Frontal cortex (tissue), 4 donors: Measurements from ENCODE around the gene AKR1B15. TPM values are rescaled to one million over a fixed set of nuclear protein-coding genes. Genes with fewer than 3 reads are reported as not detected.
"Not testable (repeated sequence)": the region's sequence is repeated elsewhere in the genome, so short reads cannot be mapped to it uniquely, and the experiment has no call there.

ENCODE experiments used
- DNase-seq, 2 donors: peaks; one replicate each; pipeline ENCODE4 v3.0.0; 2012; ENCODE audit warnings: low spot score in 2 of 2
- FAIRE-seq: peaks from 2 replicates; lab custom pipeline; 2012; peaks lifted over from hg19 to GRCh38; lab: Jason Lieb, UNC
- total RNA-seq: library from RNA; depleted of rRNA; stranded (reverse); fragments of >200 nt; gene quantifications from one replicate; pipeline ENCODE4 v1.2.3, GENCODE V29; 2014
- donor health status: control.
- donor health status: control.
- donor health status: control.

Gene AKR1B15
- not detected for total RNA-seq

DNA sequence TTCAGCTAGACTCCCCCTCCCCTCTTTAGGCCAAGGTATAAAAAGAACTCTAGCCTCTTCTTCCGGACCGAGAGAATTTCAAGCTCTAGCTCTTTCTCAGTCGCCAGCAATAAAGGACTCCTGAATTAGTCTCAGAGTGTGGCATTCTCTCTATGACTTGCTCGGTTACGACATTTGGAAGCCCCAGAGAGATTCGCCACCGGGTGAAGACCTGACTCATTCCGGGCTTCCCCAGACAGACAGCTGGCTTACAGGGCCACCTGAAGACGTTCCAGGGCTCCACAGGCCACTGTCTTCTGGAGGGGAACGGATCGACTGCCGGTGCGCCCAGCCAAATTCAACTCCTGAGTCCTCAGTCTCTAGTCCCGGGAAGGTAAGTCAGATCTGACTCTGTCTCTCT, at the start of gene AKR1B15:
Gene AKR1B15 (plus strand): TSS at position 234 of the 400 bp plus-strand sequence. CDS start 15,510 bp downstream, outside the sequence.
- DNase-seq (no peak), FAIRE-seq (no peak)

DNA sequence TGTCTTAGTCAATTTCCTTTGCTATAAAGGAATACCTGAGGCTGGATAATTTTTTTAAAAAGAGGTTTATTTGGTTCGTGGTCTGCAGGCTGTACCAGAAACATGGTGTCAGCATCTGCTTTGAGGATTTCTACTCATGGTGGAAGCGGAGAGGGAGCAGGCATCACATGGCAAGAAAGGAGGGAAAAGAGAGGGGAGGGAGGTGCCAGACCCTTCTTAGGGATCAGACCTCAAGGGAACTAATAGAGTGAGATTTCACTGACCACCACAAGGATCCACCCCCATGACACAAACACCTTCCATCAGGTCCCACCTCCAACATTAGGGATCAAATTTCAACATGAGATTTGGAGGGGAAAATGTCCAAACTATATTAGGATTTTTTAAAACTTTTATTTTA, 48.5 kb upstream of the AKR1B15 start:
- DNase-seq (no peak), FAIRE-seq (no peak)

DNA sequence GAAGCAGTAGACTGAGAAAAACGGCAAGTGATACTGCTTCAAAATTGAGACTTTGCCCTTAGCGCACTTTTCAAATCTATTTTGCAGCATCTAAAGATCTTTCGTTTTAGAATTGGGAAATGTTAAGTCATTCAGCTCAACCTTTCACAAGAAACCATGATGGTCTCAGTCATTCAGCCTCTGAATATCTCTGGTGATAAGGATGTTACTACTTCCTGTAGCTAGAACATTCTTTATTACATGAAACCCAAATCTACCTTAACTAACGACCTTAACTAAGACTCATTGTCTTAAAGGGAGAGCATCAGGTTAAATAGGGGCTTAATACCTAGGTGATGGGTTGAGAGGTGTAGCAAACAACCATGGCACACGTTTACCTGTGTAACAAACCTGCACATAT, 47.9 kb upstream of the AKR1B15 start:
- DNase-seq, result no peak
- FAIRE-seq, result no peak

DNA sequence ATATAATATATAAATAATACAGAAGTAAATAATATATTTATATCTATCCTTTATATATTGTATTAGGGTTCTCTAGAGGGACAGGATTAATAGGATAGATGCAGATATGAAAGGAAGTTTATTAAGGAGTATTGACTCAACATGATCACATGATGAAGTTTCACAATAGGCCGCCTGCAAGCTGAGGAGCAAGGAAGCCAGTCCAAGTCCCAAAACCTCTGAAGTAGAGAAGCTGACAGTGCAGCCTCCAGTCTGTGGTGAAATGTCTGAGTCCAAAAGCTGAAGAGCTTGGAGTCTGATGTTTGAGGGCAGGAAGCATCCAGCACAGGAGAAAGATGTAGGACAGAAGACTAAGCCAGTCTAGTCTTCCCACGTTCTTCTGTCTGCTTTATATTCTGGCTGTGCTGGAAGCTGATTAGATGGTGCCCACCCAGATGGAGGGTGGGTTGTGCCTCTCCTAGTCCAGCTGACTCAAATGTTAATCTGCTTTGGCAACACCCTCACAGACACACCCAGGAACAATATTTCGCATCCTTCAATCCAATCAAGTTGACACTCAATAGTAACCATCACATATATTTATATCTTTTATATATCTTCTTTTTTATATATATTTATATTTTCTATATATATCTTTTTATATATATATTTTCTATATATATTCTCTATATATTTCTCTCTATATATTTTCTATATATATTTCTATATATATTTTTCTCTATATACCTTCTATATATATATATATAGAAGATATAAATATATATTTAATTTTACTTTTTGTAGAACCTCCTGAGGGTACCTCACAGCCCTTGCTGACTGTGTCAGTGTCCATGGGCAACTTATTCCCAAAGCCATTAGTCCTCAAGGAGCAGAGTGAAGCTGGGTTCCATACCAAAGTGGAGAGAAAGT, 46.2 kb upstream of the AKR1B15 start:
- FAIRE-seq (no peak), DNase-seq (no peak)

DNA sequence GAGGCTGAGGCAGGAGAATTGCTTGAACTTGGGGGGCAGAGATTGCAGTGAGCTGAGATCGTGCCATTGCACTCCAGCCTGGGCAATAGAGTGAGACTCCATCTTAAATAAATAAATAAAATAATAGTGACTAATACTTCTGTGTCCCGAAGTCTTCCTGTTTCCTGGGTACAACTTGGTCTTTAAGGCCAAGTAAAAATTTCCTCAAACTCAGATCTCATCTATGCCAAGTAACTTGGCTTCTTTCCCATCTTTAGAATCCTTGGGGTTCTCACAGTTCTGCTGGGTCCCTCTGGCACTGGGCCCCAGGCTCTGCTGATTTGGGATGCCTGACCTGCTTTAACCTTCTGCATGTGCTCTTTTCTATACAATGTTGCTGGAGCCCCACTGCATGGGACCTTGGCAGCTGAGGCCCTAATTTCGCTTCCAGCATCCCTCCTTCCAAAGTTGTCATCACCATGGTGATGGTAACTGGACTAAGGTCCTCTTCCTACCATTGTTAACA, 44.2 kb upstream of the AKR1B15 start:
- DNase-seq, result no peak
- FAIRE-seq, result no peak

DNA sequence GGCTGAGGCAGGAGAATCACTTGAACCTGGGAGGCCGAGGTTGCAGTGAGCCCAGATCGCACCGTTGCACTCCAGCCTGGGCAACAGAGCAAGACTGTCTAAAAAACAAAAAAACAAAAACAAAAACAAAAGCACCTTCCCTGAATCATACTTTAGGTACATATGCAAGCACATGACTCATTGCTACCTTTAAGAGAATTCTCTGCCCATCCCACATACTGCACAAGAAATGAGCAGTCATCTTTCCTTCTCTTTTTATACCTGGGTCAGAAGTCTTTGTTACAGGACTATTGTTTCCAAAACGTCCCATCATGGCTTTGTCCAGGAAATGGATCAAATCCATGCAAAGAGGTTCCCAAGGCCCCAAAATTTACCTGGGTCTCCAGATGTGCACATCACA, 43.1 kb upstream of the AKR1B15 start:
- FAIRE-seq, result no peak
- DNase-seq, result no peak

DNA sequence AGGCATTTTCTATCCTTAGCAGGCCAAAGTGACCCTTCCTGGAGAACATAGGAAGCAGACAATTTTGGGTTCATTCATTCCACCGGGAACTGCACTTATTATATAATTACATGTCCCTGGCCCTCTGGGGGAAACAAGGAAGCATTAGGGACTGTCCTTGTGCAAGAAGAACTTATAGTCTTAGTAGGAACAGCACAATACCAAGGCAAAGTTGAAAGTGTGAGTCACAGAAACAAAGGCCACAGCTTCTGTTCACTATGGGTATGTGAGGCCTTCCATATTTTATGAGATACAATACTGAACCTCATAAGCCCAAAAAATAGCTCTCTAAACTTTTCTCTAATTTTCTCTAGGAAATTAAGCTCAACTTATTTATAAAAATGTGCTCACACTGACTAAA, 39.9 kb upstream of the AKR1B15 start:
- FAIRE-seq (no peak), DNase-seq (no peak)

DNA sequence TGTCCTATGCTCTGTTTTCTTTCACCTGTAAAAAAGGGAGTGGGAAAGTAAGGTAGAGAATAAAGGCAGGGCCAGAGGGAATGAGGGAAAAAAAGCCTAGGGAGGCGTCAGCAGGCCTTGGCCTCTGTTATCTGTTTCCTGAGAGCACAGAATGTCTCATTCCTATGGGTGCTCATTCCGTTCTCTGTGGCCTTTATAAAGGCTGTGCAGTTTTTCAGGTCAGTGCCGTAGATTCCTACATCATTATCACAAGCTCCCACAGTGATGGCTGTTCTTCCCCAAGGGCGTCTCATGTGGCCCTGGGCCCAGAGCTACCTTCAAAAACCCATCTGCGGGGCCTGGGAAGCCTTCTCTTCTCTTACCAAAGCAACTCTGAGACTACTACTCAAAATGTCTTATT, 38.3 kb upstream of the AKR1B15 start:
- FAIRE-seq (no peak), DNase-seq (no peak)

DNA sequence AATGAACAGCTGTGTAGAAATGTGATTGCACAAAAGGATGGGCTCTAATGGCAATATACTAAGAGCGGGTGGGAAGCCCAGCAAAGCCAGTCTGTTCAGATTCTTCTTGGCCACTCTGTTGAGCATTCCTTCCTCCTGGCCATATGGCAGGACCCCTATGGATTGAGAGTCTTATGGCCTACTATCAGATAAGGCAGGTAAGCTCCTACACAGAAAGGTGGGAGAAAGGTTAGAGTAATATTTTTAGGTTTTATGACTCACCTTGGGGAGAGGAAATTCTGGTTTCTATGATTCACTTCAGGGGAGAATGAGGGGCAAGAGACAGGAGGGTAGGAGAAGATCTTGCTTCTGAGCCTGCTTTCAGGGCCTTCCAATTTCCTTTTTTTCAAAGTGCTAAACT, 36.6 kb upstream of the AKR1B15 start:
- DNase-seq (no peak), FAIRE-seq (no peak)

DNA sequence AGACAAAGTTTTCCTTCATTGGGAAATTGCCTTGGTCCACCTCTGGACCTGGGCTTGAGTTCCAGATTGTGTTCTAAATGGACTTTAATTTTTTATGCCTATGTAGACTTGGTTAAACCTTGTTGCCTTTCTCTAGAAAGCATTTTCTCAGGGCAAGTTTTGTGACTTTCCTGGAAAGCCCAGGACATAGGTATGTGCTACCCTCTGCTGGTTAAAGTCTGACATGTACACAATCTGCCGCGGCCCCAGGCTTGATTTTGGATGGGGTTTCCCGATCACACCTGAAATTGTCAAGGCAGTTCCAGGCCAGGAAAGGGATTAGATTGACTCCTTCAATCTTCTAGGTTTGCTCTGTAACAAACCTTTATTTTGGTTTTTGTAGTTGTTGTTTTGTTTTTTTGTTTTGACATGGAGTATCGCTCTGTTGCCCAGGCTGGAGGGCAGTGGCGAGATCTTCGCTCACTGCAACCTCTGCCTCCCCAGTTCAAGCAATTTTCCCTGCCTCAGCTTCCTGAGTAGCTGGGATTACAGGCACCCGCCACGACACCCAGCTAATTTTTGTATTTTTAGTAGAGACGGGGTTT, 35.6 kb upstream of the AKR1B15 start:
- FAIRE-seq (no peak), DNase-seq (peak; percentile 5 to 24)

DNA sequence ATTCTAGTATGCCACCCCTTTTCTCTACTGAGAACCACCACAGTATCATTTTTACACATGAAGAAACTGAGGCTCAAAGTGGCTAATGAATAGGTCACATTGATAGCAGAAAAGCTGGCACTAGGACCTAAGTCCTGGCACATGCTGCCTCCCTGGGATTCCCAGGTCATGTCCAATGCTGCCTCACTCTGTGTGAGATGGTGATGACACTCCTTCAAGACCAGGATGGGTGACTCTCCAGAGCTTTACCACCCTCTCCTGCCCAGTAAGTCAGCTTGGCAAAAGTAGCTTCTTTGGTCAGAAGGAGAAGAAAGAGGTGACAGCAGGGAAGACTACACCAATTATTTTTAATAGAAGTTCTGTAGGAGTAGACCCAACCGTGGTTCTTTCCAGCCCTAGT, 34.8 kb upstream of the AKR1B15 start:
- FAIRE-seq (no peak), DNase-seq (no peak)

DNA sequence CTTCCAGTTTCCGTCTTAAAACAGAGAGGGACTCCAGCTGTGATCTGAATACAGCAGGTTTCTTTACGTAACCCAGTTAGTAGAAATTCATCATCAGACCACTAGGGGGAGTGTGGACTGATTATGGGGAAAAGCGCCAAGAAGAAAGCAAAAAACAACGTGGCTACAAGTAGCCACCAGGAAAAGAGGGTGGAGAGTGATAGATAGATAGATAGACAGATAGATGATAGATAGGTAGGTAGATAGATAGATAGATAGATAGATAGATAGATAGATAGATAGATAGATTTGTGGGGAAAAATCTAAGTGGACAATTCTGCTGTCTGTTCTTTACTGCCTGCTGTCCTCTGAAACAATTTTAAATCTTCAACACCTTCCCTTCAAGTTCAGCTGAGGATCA, 34.2 kb upstream of the AKR1B15 start:
- peak; percentile 17 to 51 for DNase-seq
- FAIRE-seq, result no peak

DNA sequence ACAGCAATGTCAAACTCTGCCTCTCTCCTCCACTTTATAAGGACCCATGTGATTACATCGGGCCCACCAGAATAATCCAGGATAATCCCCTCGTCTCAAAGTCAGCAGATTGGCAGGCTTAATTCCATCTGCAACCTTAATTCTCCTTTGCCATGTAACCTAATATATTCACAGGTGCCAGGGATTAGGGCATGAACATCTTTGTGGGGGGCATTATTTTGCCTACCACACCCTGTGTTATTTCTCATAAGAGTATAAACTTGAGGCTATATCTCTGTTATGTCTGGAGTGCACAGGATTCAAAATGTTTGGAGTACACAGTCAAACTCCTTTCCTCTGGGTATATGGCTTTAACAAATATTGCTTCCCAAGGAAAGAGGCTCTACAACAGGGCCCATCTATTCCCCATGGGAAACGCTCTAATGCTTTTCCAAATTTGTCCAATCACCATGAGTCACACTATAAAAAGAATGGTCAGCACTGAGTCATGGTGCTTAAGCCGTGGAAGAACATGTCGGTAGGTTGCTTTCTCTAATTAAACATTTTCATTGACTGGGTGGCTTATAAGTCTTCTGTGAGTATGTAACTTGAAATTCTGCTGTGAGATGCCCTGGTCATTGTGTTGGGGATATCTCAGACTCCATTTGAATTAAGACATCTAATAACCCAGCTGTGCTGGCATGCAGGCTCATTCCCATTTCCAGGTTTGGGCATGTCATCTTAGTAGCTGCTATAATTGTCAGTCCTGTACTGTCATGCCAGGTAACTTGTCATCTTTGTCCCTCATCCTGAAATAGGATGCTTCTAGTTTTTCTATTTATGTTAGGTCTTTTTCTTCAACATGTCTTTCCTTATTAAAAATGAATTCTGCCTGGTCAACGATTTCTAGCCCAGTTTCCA, 33.1 kb upstream of the AKR1B15 start:
- no peak for FAIRE-seq
- DNase-seq, result no peak

DNA sequence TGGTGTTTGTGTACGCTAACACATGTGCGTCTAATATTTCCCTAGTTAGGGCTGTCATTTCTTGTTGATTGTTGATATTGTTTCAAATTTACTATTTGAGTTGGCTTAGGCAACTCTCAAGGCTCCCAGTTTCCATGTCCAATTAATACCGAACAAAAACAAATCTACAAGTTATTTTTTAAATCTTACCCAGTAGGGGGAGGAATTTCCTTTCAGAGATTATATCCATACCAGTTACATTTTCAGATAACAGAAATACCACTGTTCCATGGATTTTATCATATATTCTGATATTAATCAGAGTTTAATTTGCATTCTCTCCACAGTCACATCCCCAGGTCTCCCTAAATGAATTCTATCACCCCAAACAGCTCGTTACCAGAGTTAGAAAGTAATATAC, 28.8 kb upstream of the AKR1B15 start:
- FAIRE-seq, result no peak
- DNase-seq, result no peak

DNA sequence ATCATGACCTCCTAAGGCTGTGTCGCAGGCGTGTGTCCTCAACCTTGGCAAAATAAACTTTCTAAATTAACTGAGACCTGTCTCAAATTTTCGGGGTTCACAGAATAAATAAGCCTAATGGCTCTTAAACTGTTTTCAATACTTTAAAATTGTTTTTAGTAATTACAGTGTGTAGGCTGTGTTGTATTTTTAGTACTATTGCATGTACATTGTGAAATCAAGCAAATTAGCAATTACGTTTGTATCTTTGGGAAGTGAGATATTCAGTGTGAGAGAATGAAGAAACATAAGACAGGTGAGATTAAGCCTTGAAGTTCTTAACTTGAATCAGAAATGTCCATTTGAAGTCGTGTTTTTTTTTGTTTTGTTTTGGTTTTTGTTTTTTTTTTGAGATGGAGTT, 26.3 kb upstream of the AKR1B15 start:
- DNase-seq, result no peak
- FAIRE-seq, result no peak

DNA sequence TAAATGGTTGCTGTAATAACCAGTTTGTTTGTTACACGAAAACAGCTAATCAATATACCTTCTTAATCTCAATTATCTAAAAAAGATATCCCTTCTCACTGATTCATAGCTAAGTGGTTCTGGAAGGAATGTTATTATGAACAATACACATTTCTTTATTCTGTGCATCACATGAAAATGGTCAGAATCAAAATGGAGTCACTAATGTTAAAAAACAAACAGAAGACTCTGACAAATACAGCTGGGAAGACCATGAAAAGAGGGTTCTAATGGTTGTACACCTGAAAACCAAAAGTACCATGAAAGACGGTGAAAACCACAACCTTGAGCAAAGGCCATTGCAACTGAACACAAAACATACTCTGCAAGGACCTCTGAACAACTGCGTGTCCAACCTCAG, 23.5 kb upstream of the AKR1B15 start:
- DNase-seq, FAIRE-seq: not testable (repeated sequence)

DNA sequence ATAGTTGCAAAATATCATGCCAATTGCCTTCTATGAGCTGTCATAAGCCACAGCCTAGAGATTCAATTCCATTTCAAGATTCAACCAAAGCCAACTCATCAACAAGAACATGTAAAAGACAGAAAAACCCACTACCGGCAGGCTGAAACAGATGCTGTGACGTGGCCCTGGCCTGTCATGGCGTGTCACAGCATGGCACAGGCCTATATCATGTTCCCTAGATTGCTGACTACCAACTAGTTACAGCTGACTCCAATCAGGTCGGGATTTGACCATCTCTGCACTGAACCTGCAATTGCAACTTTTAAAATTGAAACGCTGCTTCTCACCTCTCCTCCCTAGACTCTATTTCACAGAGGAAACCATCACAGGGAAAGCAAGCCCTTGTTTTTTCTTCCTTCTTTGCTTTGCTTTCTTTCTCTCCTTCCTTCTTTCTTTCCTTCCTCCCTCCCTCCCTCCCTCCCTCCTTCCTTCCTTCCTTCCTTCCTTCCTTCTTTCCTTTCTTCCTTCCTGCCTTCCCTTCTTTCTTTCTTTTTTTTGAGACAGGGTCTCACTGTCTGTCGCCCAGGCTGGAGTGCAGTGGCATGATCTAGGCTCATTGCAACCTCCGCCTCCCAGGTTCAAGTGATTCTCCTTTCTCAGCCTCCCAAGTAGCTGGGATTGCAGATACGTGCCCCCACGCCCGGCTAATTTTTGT, 22.2 kb upstream of the AKR1B15 start:
- FAIRE-seq, DNase-seq: not testable (repeated sequence)

DNA sequence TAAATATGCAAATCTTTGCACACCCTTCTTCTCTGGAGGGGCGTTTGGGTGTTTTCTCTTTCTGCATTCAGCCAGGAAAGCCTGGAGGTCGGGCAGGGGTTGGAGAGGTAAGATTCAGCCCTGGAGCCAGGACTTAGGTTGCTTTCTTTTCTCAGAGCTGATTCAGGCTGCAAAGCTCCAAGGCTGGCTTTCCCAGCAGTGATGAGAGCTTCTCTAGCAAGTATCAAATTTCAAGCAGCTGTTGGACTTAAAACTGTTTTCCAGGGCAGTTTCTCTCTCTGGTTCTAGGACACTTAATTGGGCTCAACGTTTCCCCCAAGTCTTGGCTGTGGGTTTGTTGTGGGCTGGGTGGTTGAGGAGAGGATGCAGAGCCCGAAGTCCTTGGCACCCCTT, 20.9 kb upstream of the AKR1B15 start:
- DNase-seq (no peak), FAIRE-seq (no peak)

DNA sequence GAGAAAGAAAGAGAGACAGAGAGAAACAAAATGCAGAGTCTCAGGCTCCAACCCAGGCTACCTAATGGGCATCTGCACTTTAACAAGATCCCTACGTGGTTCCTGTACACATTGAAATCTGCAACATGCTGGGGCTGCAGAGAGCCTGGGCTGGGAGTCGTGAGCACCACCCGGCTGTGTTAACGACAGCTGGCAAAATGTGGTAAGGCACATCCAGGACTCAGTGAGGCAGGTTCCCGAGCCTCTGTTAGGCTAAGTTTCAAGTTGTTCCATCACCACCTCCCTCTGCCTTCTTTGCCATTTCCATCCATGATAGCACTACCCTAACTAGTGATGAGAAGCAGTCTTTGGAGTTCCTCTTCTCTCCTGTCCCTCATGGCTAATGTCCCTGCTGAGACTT, 20.2 kb upstream of the AKR1B15 start:
- no peak for FAIRE-seq
- DNase-seq, result no peak

DNA sequence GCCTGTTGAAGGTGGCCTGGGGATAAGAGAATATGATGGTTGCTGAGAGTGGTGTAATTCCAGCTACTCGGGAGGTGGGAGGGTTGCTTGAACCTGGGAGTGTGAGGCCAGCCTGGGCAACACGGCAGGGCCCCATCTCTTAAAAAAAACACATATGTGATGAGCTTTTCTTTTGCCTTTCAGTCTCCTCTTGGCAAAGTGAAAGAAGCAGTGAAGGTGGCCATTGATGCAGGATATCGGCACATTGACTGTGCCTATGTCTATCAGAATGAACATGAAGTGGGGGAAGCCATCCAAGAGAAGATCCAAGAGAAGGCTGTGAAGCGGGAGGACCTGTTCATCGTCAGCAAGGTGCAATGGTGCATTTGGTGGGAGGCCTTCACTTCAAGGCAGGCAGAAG, 18.4 kb upstream of the AKR1B15 start:
- no peak for DNase-seq
- FAIRE-seq, result no peak
